Measurements from ENCODE around the gene TCEA3. TPM values are rescaled to one million over a fixed set of nuclear protein-coding genes. Genes with fewer than 3 reads are reported as not detected.
A peak's percentile ranks its signal among the peaks of the same experiment; 100 is the strongest.

The TCEA3 gene
- total and polyA plus RNA-seq, 8 donors = 44.1 to 155 (median 83.3) TPM

DNA sequence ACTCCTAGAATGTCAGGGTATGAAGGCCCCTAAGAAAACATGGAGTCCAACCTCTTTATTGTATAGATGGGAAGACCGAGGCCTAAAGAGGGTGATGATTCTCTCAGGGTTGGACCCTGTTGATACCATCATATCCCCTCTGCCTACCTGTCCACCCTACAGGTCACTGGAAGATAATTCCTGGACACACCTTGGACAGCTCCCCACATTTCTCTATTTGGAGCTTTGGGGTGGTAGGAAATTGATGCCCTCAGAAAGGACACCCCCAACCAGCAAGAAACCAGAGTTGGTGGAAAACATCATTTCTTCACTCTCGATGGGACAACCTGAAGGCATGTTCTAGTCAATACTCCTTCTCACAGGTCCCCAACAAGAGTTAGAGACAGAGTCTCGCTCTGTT lies 3.0 kb upstream of the TCEA3 start:
- DNase-seq = no peak
- Histone ChIP-seq H3K27ac (no peak overlapping the region), H3K4me1 (peaks cover 14 to 30% (median 28%) of the 10 kb centered on the region in 4 donors), H3K4me3 (no peak overlapping the region), H3K36me3 (peaks cover 17 to 46% (median 42%) of the 10 kb centered on the region in 4 donors), H3K27me3 (peaks cover 0 to 21% (median 6%) of the 10 kb centered on the region in 3 donors), H3K9me3 (no peaks in the 10 kb centered on the region)
- intact Hi-C loops (cut with DNase I; ENCODE audit: low total_unique reads) = no loop called here
- TF ChIP-seq, protein P1, sequence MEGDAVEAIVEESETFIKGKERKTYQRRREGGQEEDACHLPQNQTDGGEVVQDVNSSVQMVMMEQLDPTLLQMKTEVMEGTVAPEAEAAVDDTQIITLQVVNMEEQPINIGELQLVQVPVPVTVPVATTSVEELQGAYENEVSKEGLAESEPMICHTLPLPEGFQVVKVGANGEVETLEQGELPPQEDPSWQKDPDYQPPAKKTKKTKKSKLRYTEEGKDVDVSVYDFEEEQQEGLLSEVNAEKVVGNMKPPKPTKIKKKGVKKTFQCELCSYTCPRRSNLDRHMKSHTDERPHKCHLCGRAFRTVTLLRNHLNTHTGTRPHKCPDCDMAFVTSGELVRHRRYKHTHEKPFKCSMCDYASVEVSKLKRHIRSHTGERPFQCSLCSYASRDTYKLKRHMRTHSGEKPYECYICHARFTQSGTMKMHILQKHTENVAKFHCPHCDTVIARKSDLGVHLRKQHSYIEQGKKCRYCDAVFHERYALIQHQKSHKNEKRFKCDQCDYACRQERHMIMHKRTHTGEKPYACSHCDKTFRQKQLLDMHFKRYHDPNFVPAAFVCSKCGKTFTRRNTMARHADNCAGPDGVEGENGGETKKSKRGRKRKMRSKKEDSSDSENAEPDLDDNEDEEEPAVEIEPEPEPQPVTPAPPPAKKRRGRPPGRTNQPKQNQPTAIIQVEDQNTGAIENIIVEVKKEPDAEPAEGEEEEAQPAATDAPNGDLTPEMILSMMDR (IDR thresholded peaks at IDR 0.05) = no peak
- TF ChIP-seq POLR2AphosphoS5 (IDR thresholded peaks at IDR 0.05) = no peak
- no peak for TF ChIP-seq POLR2A (IDR thresholded peaks at IDR 0.05)
- TF ChIP-seq EP300 (IDR thresholded peaks at IDR 0.05) = no peak
- WGBS, 5 donors = 93 to 100% (median 97%) methylated on average over 3 of the region's 3 CpGs

DNA sequence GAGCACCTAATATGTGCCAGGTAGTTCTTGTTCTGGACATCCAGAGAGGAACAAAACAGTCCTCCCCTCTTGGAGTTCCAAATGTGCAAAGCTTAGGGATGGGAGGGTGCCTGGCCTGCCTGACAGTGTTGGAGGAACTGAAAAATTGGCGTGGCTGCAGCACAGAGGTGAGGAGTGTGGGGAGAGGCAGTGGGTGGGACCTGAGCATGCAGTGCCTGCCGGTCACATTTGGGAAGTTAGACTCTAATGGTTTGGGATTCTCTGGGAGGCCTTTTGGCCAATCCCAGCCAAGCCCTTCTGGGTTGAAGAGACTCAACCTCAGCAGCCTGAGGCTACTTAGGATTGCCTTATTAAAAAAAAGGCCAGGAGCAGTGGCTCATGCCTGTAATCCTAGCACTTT lies 2.3 kb upstream of the TCEA3 start:
- DNase-seq = no peak
- 21 to 84% (median 43%) methylated on average over 2 of the region's 2 CpGs for WGBS, 5 donors
- intact Hi-C loops (cut with DNase I; ENCODE audit: low total_unique reads) = no loop called here

DNA sequence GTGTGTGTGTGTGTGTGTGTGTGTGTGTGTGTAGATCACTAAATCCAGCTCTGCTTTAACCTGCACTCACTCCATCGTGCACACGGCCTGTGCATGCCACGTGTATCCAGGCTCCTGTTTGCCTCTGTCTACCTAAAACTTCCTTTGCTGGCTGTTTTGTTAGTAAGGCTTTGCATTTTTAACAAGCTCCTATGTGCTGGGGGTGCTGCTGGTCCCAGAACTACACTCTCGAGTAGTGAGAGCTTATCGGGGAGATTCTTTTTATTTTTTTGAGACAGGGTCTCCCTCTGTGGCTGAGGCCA lies 596 bp upstream of the TCEA3 start:
- Histone ChIP-seq H3K4me1 (peaks cover 32 to 54% (median 50%) of the 10 kb centered on the region in 4 donors), H3K27me3 (peaks cover 0 to 21% (median 6%) of the 10 kb centered on the region in 3 donors), H3K27ac (peak overlapping the region; percentile 86 to 94 (median 87)), H3K9me3 (no peaks in the 10 kb centered on the region), H3K36me3 (peaks cover 0 to 22% (median 18%) of the 10 kb centered on the region in 4 donors), H3K4me3 (peak overlapping the region; percentile 60 to 82 (median 68))
- intact Hi-C loops (cut with DNase I; ENCODE audit: low total_unique reads) = no loop called here
- no peak for DNase-seq
- 11 to 35% (median 23%) methylated on average over 2 to 5 of the region's 5 CpGs for WGBS, 5 donors
- TF ChIP-seq EP300 (IDR thresholded peaks at IDR 0.05) (no peak), POLR2A (IDR thresholded peaks at IDR 0.05) (no peak), POLR2AphosphoS5 (IDR thresholded peaks at IDR 0.05) (no peak)
- TF ChIP-seq, protein P1 (IDR thresholded peaks at IDR 0.05) = no peak

More for the DNA sequence above, 2.3 kb upstream of the TCEA3 start:
- Histone ChIP-seq H3K27ac (no peak overlapping the region), H3K4me3 (no peak overlapping the region), H3K4me1 (peaks cover 22 to 38% (median 35%) of the 10 kb centered on the region in 4 donors), H3K27me3 (peaks cover 0 to 21% (median 6%) of the 10 kb centered on the region in 3 donors), H3K36me3 (peaks cover 10 to 39% (median 35%) of the 10 kb centered on the region in 4 donors), H3K9me3 (no peaks in the 10 kb centered on the region)
- TF ChIP-seq POLR2A (IDR thresholded peaks at IDR 0.05) = no peak
- no peak for TF ChIP-seq POLR2AphosphoS5 (IDR thresholded peaks at IDR 0.05)
- TF ChIP-seq, protein P1 (IDR thresholded peaks at IDR 0.05) = no peak
- TF ChIP-seq EP300 (IDR thresholded peaks at IDR 0.05) = no peak

GRCh38 chr1:23423415-23424292 lies 894 bp downstream of the TCEA3 start:
- H3K36me3 ChIP-seq = peaks cover 0 to 7% (median 3%) of the 10 kb centered on the region in 4 donors
- 2 to 8% (median 6%) methylated on average over 20 to 46 of the region's 46 CpGs for WGBS, 5 donors
- peak overlapping the region; percentile 86 to 94 (median 87) for H3K27ac ChIP-seq
- DNase-seq = peak; percentile 81 to 88
- H3K27me3 ChIP-seq = peaks cover 0 to 21% (median 6%) of the 10 kb centered on the region in 3 donors
- peak overlapping the region; percentile 60 to 82 (median 68) for H3K4me3 ChIP-seq
- no peaks in the 10 kb centered on the region for H3K9me3 ChIP-seq
- peaks cover 32 to 67% (median 58%) of the 10 kb centered on the region in 4 donors for H3K4me1 ChIP-seq
- TF ChIP-seq, protein P1 (IDR thresholded peaks at IDR 0.05) = no peak
- no peak for TF ChIP-seq EP300 (IDR thresholded peaks at IDR 0.05)
- no peak for TF ChIP-seq POLR2A (IDR thresholded peaks at IDR 0.05)
- no peak for TF ChIP-seq POLR2AphosphoS5 (IDR thresholded peaks at IDR 0.05)
- intact Hi-C loops (cut with DNase I; ENCODE audit: low total_unique reads) = no loop called here

All from stomach (tissue), 9 donors.